G401 (cell line): ENCODE measurements around the gene MTPN. TPM values are rescaled to one million over a fixed set of nuclear protein-coding genes. Genes with fewer than 3 reads are reported as not detected.

Experiments used
- DNase-seq: peaks from one replicate; pipeline ENCODE4 v3.0.0-alpha.2; 2015; ENCODE audit warnings: low spot score
- in situ Hi-C: cut with HindIII; loops from 2 replicates; pipeline ENCODE4 v1.10.0; 2016; ENCODE audit warnings: low sequenced_read_pairs, mixed read lengths
- total RNA-seq: library from RNA; depleted of rRNA; stranded (reverse); fragments of >200 nt; shearing (Covaris generic); gene quantifications from 2 replicates; pipeline ENCODE4 v1.2.3, GENCODE V29; 2014

MTPN gene
- total RNA-seq, 1 experiment from 2014 or later = 115 TPM

DNA sequence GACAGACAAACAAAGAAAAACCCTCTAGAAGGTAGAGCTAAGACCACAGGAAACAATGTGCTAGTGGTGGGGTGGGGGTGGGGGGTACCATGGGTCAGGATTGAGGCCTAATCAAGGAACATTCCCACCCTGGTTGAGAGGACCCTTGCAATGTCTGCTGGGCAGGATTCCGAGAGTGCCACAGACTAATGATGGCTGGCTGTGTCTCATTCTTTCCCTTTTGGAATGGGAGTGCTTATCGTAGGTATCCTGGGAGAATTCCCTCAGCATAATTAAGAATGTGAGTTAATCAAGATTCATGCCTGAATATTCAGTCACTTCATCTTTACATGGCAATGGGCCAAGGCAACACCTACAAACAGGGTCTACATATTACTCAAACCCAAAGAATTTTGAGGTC lies 14.7 kb upstream of the MTPN start:
- DNase-seq = no peak
- in situ Hi-C loops = no loop called here

DNA sequence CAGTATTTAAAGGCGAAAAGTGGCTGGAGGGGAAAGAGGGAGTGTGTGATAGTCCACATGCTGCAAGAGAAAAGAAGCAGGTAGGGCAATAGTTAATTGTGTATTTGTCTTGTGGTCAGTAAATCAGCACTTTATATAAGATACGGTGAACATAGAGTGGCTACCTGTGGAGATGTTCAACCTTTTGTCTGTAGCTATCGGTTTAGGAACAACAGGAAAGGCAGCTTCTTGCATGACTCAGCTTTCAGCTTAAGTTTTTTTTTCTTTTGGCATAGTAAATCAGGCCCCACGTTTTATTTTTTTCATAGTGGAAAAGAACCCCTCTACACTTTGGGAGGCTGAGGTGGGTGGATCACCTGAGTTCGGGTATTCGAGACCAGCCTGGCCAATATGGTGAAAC lies 14.2 kb upstream of the MTPN start:
- in situ Hi-C loops = no loop called here
- no peak for DNase-seq

DNA sequence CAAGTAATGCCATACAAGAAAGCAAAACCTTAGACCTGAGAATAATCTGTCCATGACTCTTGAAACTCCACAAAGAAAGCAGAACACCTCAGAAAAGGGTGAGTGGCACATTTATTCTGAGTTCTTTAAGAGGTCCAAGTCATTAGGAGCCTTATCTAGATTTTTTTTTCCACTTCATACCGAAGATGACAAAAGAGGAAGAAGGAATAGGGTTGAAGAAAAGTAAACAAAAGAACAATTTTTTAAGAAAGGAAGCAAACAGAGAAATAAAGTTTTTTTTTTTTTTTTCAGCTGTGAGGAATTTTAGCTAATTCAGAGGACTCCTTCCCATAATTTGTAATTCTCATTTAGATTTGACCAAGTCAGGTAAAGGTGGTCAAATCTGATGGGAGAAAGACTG lies 13.1 kb upstream of the MTPN start:
- no peak for DNase-seq
- in situ Hi-C loops = no loop called here

DNA sequence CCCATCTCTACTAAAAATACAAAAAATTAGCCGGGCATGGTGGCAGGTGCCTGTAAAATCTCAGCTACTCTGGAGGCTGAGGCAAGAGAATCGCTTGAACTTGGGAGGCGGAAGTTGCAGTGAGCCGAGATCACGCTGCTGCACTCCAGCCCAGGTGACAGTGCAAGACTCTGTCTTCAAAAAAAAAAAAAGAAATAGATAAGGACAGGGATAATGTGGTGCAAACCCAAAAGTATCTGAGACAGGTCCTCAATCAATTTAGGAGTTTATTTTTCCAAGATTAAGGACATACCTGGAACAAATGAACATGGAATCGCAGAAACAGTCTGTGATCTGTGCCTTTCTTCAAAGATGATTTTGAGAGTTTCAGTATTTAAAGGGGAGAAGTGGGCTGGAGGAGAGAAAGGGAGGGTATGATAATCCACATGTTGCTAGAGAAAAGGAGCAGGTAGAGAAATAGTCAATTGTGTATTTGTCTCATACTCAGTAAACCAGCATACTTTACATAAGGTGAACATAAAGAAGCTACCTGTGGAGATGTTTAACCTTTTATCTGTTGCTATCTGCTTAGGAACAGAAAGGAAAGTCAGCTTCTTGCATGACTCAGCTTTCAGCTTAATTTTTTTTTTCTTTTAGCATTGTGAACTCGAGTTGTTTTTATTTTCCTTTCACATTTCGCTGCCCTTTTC lies 4.9 kb upstream of the MTPN start:
- in situ Hi-C loops = no loop called here
- DNase-seq = no peak

DNA sequence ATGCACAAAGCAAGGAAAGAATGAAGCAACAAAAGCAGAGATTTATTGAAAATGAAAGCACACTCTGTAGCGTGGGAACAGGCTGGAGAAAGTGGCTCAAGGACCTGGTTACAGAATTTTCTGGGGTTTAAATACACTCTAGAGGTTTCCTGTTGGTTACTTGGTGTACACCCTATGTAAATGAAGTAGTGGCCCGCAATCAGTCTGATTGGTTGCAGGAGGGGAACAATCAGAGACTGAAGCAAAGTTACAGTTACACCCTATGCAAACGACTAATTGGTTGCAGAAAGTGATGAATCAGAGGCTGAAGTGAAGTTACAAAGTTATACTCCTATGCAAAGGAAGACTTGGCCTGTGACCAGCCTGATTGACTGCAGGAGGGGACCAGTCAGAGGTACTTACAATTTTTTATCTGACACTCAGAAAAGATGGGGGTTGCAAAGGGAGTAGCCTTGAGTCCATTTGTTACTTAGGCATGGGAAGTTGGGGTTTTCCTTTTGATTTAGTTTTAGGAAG lies 3.6 kb upstream of the MTPN start:
- in situ Hi-C loops = no loop called here
- no peak for DNase-seq

DNA sequence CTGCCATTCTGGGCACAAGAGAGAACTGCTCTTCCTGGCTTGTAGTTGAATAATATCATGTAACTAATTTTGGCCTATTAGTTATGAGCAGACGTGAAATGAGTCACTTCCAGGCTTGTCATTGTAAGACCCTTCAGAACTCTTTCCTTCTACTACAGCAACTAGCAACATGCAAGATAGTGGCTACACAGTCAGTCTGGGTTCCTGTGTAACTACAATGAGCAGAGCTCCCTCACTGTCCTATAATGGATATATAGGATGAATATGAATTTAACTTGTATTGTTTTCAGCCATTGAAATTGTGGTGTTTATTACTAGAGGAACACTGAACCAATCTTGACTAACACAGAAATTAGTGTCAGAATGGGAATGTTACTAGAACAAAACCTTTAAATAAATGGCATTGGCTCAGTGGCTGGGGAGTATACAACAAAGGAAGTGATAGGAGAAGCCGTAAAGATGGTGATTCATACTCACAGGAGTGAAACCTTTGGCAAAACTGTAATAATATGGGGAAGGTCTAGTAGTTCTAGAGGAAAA lies 2.9 kb upstream of the MTPN start:
- in situ Hi-C loops = no loop called here

DNA sequence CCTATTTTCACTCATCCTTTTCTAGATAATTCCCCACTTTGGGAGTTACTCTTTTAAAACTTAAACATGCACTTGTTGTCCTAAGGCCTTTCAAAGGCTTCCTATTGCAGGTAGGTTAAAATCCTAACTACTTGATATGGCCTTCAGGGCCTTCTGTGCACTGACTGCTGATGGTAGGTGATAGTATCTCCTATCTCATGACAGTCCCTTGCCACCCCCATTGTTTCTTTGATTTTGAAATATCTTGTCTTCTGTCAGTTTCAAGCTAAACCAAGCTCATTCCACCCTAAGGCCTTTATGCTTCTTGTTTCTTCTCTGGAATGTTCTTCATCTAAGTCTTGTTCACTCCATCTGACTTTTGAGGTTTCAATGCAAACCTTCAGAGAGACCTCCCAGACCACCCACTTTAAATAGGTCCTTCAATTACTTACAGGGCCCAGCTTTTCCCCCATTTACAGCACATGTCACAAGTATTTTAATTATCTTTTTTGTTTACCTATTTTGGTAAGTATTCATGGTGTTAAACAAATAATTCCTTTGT lies 2.4 kb upstream of the MTPN start:
- in situ Hi-C loops = no loop called here
- DNase-seq = no peak

More for the DNA sequence above, 2.9 kb upstream of the MTPN start:
- no peak for DNase-seq

DNA sequence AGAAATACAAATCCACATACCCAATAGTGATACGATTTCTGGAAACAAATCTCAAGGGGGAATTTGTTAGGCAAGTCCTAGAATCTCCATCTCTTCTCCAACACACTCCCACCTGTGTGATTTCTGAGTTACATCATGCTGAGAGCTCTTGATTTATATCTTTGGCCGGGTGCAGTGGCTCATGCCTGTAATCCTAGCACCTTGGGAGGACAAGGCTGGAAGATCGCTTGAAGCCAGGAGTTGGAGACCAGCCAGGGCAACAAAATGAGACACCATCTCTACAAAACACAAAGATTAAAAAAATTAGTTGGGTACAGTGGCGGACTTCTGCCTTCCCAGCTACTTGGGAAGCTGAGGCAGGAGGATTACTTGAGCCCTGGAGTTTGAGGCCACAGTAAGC lies 1.5 kb upstream of the MTPN start:
- no peak for DNase-seq
- in situ Hi-C loops = no loop called here

DNA sequence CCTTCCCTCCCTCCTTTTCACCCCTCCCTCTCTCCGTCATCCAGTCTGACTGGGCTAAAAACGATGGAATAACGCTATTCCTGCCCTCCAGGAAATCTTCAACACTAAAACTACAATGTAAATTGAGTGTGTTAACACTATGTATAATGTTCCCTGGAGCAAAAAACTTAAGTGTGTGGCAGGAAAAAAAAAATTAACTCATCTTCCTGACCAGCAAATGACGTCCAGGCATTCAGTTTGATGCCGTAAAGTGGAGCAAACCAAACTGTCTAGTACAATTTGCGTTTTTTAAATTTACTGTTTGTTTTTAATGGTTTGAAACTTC lies 545 bp upstream of the MTPN start:
- no peak for DNase-seq

DNA sequence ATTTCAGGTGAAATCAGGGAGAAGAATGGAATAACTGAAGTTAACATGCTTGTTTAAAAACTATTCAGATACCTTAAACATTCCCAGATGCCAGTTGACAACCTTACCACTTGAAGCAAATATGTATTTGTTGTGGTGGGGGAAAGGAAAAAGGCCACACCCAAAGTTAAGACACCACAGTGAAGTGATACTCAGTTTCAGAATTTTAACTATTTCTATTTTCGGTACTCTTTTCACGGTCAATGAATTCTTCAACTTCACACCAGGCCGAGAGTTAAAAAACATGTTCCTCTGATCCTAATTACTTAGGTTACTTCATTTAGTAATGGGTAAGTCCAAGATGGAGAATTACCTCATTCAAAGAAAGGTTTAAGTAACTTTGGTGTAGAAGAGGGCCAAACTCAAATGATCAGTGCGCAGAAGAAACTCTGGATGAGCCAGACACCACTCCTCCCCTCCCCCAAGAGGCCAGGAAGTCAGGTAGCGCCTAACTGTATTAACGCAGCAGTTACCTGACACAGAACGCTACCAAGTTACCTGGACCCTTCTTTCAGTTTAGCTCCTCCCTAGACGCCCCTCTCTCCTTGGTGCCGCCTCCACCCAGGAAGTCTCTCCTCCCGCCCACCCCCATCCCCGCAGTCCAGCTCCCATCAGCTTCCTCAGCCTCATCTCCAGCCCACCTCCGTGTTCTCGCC lies 700 bp downstream of the MTPN start:
- in situ Hi-C loops = no loop called here
- no peak for DNase-seq

More for the DNA sequence above, 545 bp upstream of the MTPN start:
- in situ Hi-C loops = no loop called here

DNA sequence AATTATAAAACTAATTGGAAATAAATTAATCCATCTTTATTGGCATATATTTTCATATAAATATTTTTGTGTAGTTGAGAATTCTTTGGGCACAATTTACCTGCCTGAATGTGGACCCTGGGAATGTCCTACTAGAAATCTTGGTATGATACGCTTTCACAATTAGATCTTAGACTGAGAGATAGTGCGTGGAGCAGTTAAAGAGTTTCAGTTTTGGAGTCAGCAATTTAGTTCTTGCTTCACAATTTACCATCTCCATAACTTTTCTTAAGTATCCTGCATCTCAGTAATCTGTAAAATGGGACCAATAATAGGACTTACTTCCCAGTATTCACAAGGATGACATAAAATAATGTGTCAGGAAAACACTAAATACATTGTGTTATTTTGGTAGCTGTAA lies 2.0 kb downstream of the MTPN start:
- DNase-seq = no peak
- in situ Hi-C loops = no loop called here

DNA sequence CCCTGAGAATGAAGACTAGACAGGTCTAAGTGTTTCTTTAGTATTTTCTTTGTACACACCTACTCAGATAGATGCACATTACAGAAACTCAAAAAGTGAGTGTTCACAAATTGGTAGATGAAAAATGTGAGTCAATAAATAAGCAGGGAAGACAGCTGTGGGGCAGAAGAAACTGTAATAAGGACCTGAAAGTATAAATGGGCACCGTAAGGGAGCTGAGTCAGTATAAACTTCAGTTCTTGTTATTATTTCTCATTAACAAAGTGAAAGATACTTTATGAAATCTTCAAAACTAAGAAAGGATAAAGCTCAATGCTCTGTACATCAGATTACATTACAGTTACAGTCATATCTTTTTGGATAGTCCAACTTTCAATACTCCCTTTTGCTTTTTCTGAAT lies 2.5 kb downstream of the MTPN start:
- no peak for DNase-seq
- in situ Hi-C loops = no loop called here

DNA sequence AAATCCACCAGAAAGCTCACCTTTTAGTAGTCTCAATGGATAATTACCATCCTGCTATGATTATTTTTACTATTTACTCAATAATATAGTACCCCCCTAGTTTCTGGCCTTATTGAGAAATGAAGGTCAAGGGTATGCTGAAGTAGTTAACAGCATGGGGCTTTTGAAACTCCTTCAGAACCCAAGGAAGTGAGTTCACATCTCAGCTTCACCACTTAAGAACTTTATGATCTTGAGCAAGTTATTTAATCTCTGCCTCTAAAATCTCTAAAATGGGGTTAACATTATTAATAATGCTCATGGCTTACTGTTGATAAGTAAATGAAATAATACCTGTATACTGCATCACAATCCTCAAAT lies 5.8 kb downstream of the MTPN start:
- DNase-seq = no peak
- in situ Hi-C loops = no loop called here

DNA sequence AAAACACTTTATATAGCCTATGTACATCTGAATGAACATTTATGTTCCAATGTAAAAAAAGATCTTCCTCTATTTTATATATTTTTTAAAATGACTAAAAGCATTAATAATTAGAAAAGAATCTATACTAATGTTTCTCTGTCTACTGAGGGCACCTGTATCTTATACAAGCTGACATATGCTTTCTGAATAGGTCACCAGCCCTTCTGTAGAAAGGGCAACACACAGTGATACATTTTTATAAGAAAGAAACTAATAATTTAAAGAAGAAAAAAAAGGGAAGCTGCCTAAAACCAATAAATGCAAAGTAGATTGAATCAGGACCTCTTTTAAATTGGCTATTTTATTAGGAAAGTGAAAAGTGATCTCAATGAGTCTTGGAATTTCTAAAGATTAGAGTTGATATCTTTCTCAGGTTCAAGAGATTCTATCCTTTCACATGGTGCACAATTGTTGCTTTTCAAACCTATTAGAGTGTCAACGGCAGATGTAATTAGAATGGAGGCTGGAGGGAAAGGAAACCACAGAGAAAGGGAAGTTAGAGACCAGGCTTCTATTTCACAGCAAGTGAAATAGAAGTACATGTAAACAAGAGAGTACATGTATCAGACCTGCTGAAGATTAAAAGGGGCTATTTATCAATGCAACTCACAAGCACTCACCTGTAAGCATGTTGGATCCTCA lies 6.3 kb downstream of the MTPN start:
- in situ Hi-C loops = no loop called here

DNA sequence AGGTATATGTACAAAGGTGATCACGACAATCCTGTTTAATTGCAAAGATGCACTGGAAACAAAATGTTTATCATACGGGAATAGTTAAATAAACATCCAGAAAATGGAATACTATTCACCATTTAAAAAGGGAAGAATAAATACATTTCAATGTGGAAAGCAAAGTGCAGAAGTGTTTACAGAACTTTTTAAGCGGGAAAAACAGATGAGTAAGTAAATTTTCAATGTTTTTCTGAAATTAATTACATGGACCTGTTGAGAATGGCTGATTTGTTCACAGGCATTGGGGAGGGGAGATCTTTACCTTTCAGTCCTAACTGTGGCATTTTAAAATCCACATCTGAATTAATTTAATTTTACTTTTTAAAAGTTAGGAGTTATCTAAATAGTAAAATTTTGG lies 7.1 kb downstream of the MTPN start:
- DNase-seq = no peak
- in situ Hi-C loops = no loop called here

More for the DNA sequence above, 6.3 kb downstream of the MTPN start:
- no peak for DNase-seq

DNA sequence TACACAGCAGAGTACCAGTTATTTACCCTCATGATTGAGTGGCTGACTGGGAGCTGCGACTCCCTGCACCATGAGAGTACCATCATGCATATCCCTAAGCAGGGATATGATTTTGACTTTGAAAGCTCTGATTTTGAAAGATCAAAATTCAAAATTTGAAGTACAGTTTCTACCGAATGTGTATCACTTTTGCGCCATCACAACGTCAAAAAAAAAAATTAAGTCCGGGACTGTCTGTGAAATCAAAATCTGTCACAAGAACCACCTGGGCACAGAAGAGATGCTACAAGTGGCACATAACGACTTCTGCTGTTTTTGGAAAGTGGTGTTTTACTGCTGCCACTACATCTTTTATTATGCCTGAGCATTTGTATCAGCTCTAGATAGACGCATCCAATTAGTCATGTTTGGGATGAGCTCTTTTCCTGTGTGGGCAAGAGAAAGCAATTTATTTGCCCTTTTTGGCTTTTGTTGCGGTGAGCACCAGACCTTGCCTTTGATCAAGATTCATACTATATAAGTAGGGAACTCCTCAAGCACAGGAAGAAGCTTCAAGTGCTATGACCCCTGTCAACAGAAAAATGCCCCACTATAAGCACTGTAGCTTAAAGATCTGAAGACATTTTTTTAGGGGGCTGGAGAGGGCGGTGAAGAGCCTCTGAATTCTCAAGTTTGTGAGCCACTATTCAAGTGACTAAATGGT lies 10.7 kb downstream of the MTPN start:
- no peak for DNase-seq
- in situ Hi-C loops = no loop called here

DNA sequence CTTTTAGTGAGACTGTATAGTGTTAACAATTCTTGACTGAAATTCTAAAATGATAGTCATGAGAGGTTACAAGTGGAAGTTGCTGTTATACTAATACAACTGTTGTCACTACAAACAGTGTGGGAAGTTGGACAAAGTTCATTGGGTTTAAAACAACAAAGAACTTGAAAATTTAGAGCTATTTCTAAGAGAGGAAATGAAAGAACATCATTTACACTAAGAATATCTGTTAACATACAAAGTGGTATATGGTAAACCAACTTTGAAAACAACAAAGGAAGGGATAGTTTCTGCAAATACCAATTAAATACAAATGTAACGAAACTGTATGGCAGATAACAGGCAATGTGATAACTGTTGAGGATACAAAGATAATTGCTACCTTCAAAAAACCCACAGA lies 11.6 kb downstream of the MTPN start:
- in situ Hi-C loops = no loop called here
- no peak for DNase-seq

DNA sequence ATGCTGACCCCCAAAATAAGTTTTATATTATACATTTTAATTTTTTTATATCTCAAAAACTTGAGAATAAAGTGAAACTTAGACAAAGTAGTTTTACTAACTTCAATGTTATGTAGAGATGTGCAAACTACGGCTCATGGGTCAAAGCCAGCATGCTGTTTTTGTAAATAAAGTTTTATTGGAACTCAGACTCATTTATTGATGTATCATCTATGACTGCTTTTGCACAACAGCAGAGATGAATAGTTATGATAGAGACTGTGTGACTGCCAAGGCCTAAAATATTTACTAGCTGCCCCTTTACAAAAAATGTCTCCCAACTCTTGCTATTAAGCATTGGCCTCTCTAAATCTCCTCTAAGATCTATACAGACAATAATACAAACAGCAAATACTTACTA lies 12.4 kb downstream of the MTPN start:
- no peak for DNase-seq
- in situ Hi-C loops = no loop called here

DNA sequence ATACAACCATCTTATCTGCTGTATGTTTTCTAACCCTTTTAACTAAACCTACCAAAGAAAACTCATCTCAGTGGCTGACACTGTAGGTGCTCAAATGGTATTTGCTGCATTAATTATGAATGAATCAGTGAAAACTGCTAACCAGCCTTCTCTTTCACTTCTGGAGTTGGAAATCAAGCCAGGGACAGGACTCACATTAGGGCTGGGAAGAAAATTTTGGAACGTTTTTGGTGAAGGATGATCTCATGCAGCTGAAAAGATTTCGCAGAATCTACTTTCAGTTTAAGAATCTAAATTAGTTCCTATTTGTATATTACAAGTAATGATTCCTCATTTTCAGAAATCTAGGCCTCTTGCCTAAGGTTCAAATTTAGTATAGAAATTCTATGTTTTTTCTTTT lies 12.9 kb downstream of the MTPN start:
- no peak for DNase-seq
- in situ Hi-C loops = no loop called here
